K562 (cell line): ENCODE results near the gene SLX4IP. TPM values are rescaled to one million over a fixed set of nuclear protein-coding genes. Genes with fewer than 3 reads are reported as not detected.

Experiments
- ATF1 ChIP-seq, 2 experiments: fragments of 450-650 bp in 1 of 2; IDR thresholded peaks; 2 replicates each; pipeline ENCODE4 v1.6.1; 2016; ENCODE audit warnings: missing compliant biosample characterization in 1 of 2, missing genetic modification characterization in 1 of 2
- EP400 ChIP-seq: fragments of 450-650 bp; IDR thresholded peaks from 2 replicates; pipeline ENCODE4 v1.6.1; 2017; ENCODE audit warnings: antibody characterized with exemption, mild to moderate bottlenecking, moderate library complexity
- KDM5B ChIP-seq: fragments of 200-600 bp; sonication (generic); IDR thresholded peaks from 2 replicates; pipeline ENCODE4 v1.6.1; 2012; ENCODE audit warnings: low read depth, mild to moderate bottlenecking, moderate library complexity, low read length, control low read depth, inconsistent platforms; ENCODE audit not compliant: insufficient replicate concordance
- MAX ChIP-seq: sonication (generic); formaldehyde crosslinking; IDR thresholded peaks from 2 replicates; pipeline ENCODE4 v1.9.0; 2022; ENCODE audit warnings: mild to moderate bottlenecking, missing genetic modification reagents
- RBM22 ChIP-seq: fragments of 200-400 bp; formaldehyde crosslinking; IDR thresholded peaks from 2 replicates; pipeline ENCODE4 v1.6.1; 2018; ENCODE audit warnings: low read length, low read depth; ENCODE audit not compliant: poor library complexity, severe bottlenecking
- RFX1 ChIP-seq: fragments of 450-650 bp; IDR thresholded peaks from 2 replicates; pipeline ENCODE4 v1.6.1; 2016; ENCODE audit warnings: mild to moderate bottlenecking, moderate library complexity
- TAF9B ChIP-seq: fragments of 450-650 bp; IDR thresholded peaks from 2 replicates; pipeline ENCODE4 v1.6.1; 2018; ENCODE audit warnings: mild to moderate bottlenecking; ENCODE audit not compliant: partially characterized antibody
- XRCC5 ChIP-seq: fragments of 200-400 bp; formaldehyde crosslinking; IDR thresholded peaks from 2 replicates; pipeline ENCODE4 v1.6.1; 2017; ENCODE audit warnings: low read depth, mild to moderate bottlenecking, low read length
- YY1 ChIP-seq, 3 experiments: IDR thresholded peaks; 2 replicates each; pipeline ENCODE4 v1.6.1; 2011; ENCODE audit warnings: low read length in 2 of 3, mild to moderate bottlenecking in 2 of 3, moderate library complexity in 2 of 3, borderline replicate concordance in 1 of 3, control low read depth in 1 of 3, low read depth in 1 of 3; ENCODE audit not compliant: insufficient read depth in 3 of 3, insufficient replicate concordance in 2 of 3, control insufficient read depth in 1 of 3, insufficient read length in 1 of 3; ENCODE audit errors: extremely low read depth in 1 of 3
- polyA plus RNA-seq, 8 experiments: library from polyadenylated mRNA; depleted of rRNA in 4 of 8; stranded (reverse) in 5 of 8; unstranded in 3 of 8; fragments of >200 nt; fragmentation: Nextera tagmentation in 2 of 8; fragmentation: Illumina TruSeq in 1 of 8; extraction: Ambion mirVana in 2 of 8; extraction: Trizol in 1 of 8; gene quantifications; 2 replicates each; pipeline versions ENCODE4 v1.2.1 to v1.2.3, GENCODE V29; 2011 to 2014; ENCODE audit warnings: inconsistent platforms in 1 of 8, missing spikeins in 1 of 8
- total RNA-seq, 7 experiments: library from RNA; depleted of rRNA in 6 of 7; stranded (reverse); fragments of >200 nt in 6 of 7; fragmentation: Illumina TruSeq in 2 of 7; extraction: Trizol in 2 of 7; gene quantifications; 2 replicates each; pipeline versions ENCODE4 v1.2.1 to v1.2.3, GENCODE V29; 2011 to 2021; ENCODE audit warnings: low replicate concordance in 1 of 7
- TF ChIP-seq, protein P1 (sequence below): fragments of 250-450 bp; sonication (Bioruptor Pico); IDR thresholded peaks from 2 replicates; pipeline ENCODE4 v1.5.0; 2021
- TF ChIP-seq, protein P2 (sequence below), 2 experiments: fragments of 450-650 bp; IDR thresholded peaks; 2 replicates each; pipeline ENCODE4 v1.6.1; 2016; ENCODE audit warnings: mild to moderate bottlenecking in 2 of 2, borderline replicate concordance in 1 of 2, low read depth in 1 of 2, moderate library complexity in 1 of 2
- TF ChIP-seq, protein P3 (sequence below): fragments of 450-650 bp; formaldehyde crosslinking; IDR thresholded peaks from 2 replicates; pipeline ENCODE4 v1.4.0; 2020; ENCODE audit warnings: mild to moderate bottlenecking

SLX4IP gene
- total and polyA plus RNA-seq, 9 of the 15 experiments (the other 6 are each of a cell fraction or from before 2014, with no cell fraction given) = 1.5 to 5.9 (median 3.5) TPM

DNA sequence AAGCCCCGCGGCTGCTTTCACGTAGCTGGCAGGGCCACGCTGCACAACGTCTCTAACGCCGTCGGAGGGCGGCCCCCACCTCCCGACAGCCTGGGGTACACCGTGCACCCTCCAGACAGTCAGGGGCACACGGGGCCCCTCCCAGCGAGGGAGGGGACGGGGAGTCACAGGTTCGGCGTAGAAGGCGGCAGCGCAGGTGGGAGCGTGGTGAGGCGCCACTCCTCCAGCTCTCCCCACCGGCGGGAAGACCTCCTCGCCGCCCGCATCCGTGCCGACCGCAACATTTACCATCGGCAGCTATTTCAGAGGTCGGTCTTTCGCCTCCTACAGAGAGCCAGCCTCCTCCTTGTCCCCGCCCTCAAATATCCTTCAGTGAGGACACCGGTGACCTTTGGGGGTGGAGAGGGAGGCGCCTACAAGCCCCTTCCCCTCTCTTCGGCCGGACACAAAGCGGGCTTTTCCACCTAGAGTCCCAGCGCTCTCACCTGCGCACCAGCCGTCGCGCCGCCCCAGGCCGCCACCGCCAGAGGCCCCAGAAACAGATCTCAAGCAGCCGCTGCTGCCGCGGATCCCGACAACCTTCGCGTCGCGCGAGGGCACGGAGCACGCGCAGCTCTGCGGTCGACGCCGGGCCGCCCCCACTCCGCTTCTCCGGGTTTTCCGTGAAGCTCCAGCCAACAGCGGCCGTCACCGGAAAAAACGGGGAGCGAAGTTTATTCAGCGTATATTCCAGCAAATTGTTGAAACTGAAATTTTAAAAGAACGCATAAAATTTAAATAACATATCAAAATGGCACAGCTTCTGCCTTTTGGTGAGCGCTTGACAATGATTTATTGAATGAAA, 1.3 kb upstream of the SLX4IP start, which contains the start of gene MKKS (continued):
- TF ChIP-seq, protein P1, sequence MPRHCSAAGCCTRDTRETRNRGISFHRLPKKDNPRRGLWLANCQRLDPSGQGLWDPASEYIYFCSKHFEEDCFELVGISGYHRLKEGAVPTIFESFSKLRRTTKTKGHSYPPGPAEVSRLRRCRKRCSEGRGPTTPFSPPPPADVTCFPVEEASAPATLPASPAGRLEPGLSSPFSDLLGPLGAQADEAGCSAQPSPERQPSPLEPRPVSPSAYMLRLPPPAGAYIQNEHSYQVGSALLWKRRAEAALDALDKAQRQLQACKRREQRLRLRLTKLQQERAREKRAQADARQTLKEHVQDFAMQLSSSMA (CRISPR knock-in tag) = no peak
- TF ChIP-seq EP400 (peak; percentile 24; the same call in 1 of the 2 replicates), ATF1 (CRISPR knock-in tag; IDR thresholded peaks at IDR 0.05) (0 out of 2 replicates have a peak, but pooled peaks have one; percentile 14), ATF1 (tag; IDR thresholded peaks at IDR 0.05) (peak; percentile 90), XRCC5 (0 out of 2 replicates have a peak, but pooled peaks have one; percentile 35), KDM5B (peak; percentile 38), RBM22 (no peak), YY1 (IDR thresholded peaks at IDR 0.05; ENCODE audit: borderline replicate concordance in 1 of 3, control insufficient read depth in 1 of 3, extremely low read depth in 1 of 3, insufficient read depth in 3 of 3, insufficient read length in 1 of 3, insufficient replicate concordance in 2 of 3, low read depth in 1 of 3, low read length in 2 of 3) (peak in 2 of 3 experiments; percentile 38 to 52), MAX (CRISPR knock-in tag) (peak; percentile 65), TAF9B (peak; percentile 19), RFX1 (no peak)
- TF ChIP-seq, protein P2, sequence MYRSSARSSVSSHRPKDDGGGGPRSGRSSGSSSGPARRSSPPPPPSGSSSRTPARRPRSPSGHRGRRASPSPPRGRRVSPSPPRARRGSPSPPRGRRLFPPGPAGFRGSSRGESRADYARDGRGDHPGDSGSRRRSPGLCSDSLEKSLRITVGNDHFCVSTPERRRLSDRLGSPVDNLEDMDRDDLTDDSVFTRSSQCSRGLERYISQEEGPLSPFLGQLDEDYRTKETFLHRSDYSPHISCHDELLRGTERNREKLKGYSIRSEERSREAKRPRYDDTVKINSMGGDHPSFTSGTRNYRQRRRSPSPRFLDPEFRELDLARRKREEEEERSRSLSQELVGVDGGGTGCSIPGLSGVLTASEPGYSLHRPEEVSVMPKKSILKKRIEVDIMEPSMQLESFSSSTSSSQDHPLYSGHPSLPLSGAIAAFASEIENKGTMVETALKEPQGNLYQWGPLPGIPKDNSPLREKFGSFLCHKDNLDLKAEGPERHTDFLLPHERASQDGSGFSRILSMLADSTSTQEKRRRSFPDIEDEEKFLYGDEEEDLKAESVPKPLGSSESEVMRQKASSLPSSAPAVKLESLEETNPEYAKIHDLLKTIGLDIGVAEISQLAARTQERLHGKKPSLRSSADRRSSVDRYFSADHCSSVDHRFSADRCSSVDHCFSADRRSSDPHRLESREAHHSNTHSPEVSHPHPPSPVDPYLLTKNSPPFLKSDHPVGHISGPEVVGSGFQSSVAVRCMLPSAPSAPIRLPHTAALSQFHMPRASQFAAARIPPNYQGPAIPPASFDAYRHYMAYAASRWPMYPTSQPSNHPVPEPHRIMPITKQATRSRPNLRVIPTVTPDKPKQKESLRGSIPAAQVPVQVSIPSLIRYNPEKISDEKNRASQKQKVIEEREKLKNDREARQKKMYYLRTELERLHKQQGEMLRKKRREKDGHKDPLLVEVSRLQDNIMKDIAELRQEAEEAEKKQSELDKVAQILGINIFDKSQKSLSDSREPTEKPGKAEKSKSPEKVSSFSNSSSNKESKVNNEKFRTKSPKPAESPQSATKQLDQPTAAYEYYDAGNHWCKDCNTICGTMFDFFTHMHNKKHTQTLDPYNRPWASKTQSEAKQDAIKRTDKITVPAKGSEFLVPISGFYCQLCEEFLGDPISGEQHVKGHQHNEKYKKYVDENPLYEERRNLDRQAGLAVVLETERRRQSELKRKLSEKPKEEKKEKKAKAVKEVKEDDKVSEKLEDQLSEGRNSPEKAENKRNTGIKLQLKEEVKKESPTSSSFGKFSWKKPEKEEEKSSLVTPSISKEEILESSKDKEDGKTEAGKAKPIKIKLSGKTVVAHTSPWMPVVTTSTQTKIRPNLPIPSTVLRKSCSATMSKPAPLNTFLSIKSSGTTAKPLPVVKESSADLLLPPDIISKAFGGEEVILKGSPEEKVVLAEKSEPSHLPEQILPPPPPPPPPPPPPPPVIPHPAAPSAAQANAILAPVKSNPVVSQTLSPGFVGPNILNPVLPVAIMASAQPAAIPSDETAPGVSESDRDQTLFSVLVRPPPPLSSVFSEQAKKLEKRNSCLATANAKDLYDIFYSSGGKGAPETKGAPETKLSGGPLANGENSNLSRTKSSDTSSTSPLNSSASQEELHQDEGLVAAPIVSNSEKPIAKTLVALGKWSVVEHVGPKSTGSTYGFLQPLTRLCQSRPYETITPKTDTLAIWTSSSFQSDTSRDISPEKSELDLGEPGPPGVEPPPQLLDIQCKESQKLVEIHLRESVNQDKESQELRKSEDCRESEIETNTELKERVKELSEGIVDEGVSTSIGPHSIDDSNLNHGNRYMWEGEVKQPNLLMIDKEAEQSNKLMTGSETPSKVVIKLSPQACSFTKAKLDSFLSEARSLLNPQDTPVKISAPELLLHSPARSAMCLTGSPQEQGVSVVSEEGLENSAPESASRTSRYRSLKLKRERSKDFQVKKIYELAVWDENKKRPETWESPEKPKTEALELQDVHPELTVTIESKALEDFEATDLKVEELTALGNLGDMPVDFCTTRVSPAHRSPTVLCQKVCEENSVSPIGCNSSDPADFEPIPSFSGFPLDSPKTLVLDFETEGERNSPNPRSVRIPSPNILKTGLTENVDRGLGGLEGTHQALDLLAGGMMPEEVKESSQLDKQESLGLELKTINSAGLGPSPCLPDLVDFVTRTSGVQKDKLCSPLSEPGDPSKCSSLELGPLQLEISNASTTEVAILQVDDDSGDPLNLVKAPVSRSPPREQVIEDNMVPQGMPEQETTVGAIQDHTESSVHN (IDR thresholded peaks at IDR 0.05; ENCODE audit: borderline replicate concordance in 1 of 2, low read depth in 1 of 2) = no peak
- TF ChIP-seq, protein P3, sequence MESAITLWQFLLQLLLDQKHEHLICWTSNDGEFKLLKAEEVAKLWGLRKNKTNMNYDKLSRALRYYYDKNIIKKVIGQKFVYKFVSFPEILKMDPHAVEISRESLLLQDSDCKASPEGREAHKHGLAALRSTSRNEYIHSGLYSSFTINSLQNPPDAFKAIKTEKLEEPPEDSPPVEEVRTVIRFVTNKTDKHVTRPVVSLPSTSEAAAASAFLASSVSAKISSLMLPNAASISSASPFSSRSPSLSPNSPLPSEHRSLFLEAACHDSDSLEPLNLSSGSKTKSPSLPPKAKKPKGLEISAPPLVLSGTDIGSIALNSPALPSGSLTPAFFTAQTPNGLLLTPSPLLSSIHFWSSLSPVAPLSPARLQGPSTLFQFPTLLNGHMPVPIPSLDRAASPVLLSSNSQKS (CRISPR knock-in tag) = no peak
